Measurements from ENCODE around the gene FAM72C.
"Not testable (repeated sequence)": the region's sequence is repeated elsewhere in the genome, so short reads cannot be mapped to it uniquely, and the experiment has no call there.

FAM72C gene

GRCh38 chr1:144003306-144004029 lies 31.7 kb upstream of the FAM72C start:
- not testable (repeated sequence) for H3K4me1 ChIP-seq (ENCODE audit: control insufficient read depth in 5 of 5, insufficient read depth in 5 of 5, low read length in 5 of 5); H3K9ac ChIP-seq (ENCODE audit: low read length in 5 of 5); H3K36me3 ChIP-seq (ENCODE audit: control insufficient read depth in 5 of 5, insufficient read depth in 5 of 5, low read length in 5 of 5); H3K9me3 ChIP-seq (ENCODE audit: control insufficient read depth in 5 of 5, low read length in 5 of 5); H3K27ac ChIP-seq (ENCODE audit: low read depth, low read length); H3K27me3 ChIP-seq (ENCODE audit: control insufficient read depth in 5 of 5, insufficient read depth in 4 of 5, low read length in 5 of 5); H3K4me3 ChIP-seq (ENCODE audit: low read depth in 1 of 5, low read length in 5 of 5)

DNA sequence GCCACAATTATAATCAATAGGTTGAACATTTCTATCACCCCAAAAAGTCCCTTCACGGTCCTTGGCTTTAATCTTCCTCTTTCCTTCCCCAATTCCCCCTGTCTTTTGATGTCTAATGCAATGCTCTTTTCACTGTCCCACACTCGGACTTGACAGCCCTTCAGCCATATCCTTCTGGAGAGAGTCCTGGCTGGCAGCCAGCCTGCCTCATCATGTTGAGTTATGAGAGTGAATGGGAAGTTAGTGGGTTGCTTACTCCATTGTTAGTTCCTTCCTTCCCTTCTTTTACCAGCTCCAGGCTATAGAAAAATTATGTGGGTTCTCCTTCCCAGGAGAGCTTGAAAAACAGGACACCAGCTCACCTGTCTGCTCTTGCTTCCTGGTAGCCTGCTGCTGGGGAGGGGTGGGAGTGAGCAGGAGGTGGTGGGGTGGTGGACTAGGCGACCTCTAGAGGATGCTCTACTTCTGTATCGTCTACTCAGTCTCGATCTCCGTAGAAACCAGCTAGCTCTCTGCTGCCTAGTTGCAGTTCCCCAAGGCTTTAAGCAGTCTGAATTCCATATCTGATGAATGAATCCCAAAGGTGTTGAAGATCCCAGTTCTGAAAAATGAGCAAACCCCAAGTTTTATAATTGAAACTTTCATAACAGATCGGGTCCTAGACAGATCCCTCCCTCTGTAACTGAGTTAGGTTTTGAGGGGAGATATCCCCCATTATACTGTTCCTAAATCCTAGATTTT lies 30.5 kb upstream of the FAM72C start:
- H3K9me3 ChIP-seq (ENCODE audit: control insufficient read depth in 5 of 5, low read length in 5 of 5); H3K36me3 ChIP-seq (ENCODE audit: control insufficient read depth in 5 of 5, insufficient read depth in 5 of 5, low read length in 5 of 5); H3K27me3 ChIP-seq (ENCODE audit: control insufficient read depth in 5 of 5, insufficient read depth in 4 of 5, low read length in 5 of 5); H3K9ac ChIP-seq (ENCODE audit: low read length in 5 of 5); H3K4me3 ChIP-seq (ENCODE audit: low read depth in 1 of 5, low read length in 5 of 5); H3K4me1 ChIP-seq (ENCODE audit: control insufficient read depth in 5 of 5, insufficient read depth in 5 of 5, low read length in 5 of 5); H3K27ac ChIP-seq (ENCODE audit: low read depth, low read length): not testable (repeated sequence)

GRCh38 chr1:144001077-144001476 lies 29.3 kb upstream of the FAM72C start:
- not testable (repeated sequence) for H3K9ac ChIP-seq (ENCODE audit: low read length in 5 of 5)

DNA sequence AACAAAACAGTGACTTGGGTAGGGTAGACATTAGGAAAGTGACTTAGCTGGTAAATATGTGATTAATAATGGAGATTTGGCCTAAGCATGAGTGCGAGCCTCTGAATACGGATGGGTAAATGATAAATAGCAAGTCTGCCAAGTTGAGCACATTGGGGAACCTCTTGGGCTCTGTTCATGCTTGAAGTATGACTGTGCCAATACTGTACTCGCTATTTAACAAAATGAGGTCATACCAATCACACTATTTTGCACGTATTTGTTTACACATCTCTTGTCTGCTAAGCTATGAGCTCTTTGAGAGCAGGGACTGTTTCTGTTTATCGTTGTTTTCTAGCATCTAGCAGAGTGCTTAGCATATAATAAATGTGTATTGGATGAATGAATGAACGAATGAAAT lies 24.2 kb upstream of the FAM72C start:
- not testable (repeated sequence) for H3K27ac ChIP-seq (ENCODE audit: low read depth, low read length); H3K4me1 ChIP-seq (ENCODE audit: control insufficient read depth in 5 of 5, insufficient read depth in 5 of 5, low read length in 5 of 5); H3K36me3 ChIP-seq (ENCODE audit: control insufficient read depth in 5 of 5, insufficient read depth in 5 of 5, low read length in 5 of 5); H3K27me3 ChIP-seq (ENCODE audit: control insufficient read depth in 5 of 5, insufficient read depth in 4 of 5, low read length in 5 of 5); H3K4me3 ChIP-seq (ENCODE audit: low read depth in 1 of 5, low read length in 5 of 5); H3K9ac ChIP-seq (ENCODE audit: low read length in 5 of 5); H3K9me3 ChIP-seq (ENCODE audit: control insufficient read depth in 5 of 5, low read length in 5 of 5)

More at GRCh38 chr1:144001077-144001476, 29.3 kb upstream of the FAM72C start:
- not testable (repeated sequence) for H3K4me1 ChIP-seq (ENCODE audit: control insufficient read depth in 5 of 5, insufficient read depth in 5 of 5, low read length in 5 of 5); H3K27ac ChIP-seq (ENCODE audit: low read depth, low read length); H3K27me3 ChIP-seq (ENCODE audit: control insufficient read depth in 5 of 5, insufficient read depth in 4 of 5, low read length in 5 of 5); H3K9me3 ChIP-seq (ENCODE audit: control insufficient read depth in 5 of 5, low read length in 5 of 5); H3K4me3 ChIP-seq (ENCODE audit: low read depth in 1 of 5, low read length in 5 of 5); H3K36me3 ChIP-seq (ENCODE audit: control insufficient read depth in 5 of 5, insufficient read depth in 5 of 5, low read length in 5 of 5)

- H3K27ac ChIP-seq (ENCODE audit: low read depth, low read length); H3K36me3 ChIP-seq (ENCODE audit: control insufficient read depth in 5 of 5, insufficient read depth in 5 of 5, low read length in 5 of 5); H3K9me3 ChIP-seq (ENCODE audit: control insufficient read depth in 5 of 5, low read length in 5 of 5); H3K4me3 ChIP-seq (ENCODE audit: low read depth in 1 of 5, low read length in 5 of 5); H3K27me3 ChIP-seq (ENCODE audit: control insufficient read depth in 5 of 5, insufficient read depth in 4 of 5, low read length in 5 of 5); H3K4me1 ChIP-seq (ENCODE audit: control insufficient read depth in 5 of 5, insufficient read depth in 5 of 5, low read length in 5 of 5); H3K9ac ChIP-seq (ENCODE audit: low read length in 5 of 5): not testable (repeated sequence)
Measured at GRCh38 chr1:143993301-143993907, 21.6 kb upstream of the FAM72C start.

DNA sequence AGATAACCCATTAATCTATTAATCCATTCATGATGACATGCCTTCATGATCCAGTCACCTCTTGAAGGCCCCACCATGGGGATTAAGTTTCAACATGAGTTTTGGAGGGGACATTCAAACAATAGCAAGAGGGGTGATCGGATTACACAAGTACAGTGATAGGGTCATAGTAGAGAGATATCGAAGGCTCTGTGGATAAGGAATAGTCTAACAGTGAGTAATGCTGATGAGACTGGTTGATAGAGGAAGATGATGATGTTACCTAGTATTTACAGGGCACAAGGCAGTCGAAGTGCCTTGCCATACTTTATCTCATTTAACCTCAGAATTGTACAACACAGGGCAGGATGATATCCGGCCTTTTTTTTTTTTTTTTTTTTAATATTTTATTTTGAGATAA lies 18.9 kb upstream of the FAM72C start:
- not testable (repeated sequence) for H3K27me3 ChIP-seq (ENCODE audit: control insufficient read depth in 5 of 5, insufficient read depth in 4 of 5, low read length in 5 of 5); H3K4me1 ChIP-seq (ENCODE audit: control insufficient read depth in 5 of 5, insufficient read depth in 5 of 5, low read length in 5 of 5); H3K36me3 ChIP-seq (ENCODE audit: control insufficient read depth in 5 of 5, insufficient read depth in 5 of 5, low read length in 5 of 5); H3K4me3 ChIP-seq (ENCODE audit: low read depth in 1 of 5, low read length in 5 of 5); H3K9ac ChIP-seq (ENCODE audit: low read length in 5 of 5); H3K9me3 ChIP-seq (ENCODE audit: control insufficient read depth in 5 of 5, low read length in 5 of 5); H3K27ac ChIP-seq (ENCODE audit: low read depth, low read length)

- H3K9ac ChIP-seq (ENCODE audit: low read length in 5 of 5); H3K4me1 ChIP-seq (ENCODE audit: control insufficient read depth in 5 of 5, insufficient read depth in 5 of 5, low read length in 5 of 5); H3K36me3 ChIP-seq (ENCODE audit: control insufficient read depth in 5 of 5, insufficient read depth in 5 of 5, low read length in 5 of 5); H3K9me3 ChIP-seq (ENCODE audit: control insufficient read depth in 5 of 5, low read length in 5 of 5); H3K27me3 ChIP-seq (ENCODE audit: control insufficient read depth in 5 of 5, insufficient read depth in 4 of 5, low read length in 5 of 5); H3K27ac ChIP-seq (ENCODE audit: low read depth, low read length); H3K4me3 ChIP-seq (ENCODE audit: low read depth in 1 of 5, low read length in 5 of 5): not testable (repeated sequence)
Measured at GRCh38 chr1:143989719-143990118, 17.9 kb upstream of the FAM72C start.

DNA sequence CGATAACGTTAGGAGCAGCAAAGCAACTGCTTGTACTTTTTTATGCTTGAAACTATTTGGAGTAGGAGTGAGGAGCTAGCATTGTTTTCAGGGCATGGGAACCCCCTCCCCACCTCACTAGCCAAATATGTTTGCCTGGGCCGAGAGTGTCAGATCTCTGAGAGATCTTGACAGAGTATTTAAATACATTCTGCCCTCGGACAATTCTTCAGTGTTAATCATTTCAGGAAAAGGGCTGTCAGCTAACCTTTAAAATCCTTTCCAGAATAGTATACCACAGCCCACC lies 17.6 kb upstream of the FAM72C start:
- H3K4me1 ChIP-seq (ENCODE audit: control insufficient read depth in 5 of 5, insufficient read depth in 5 of 5, low read length in 5 of 5); H3K27ac ChIP-seq (ENCODE audit: low read depth, low read length); H3K9ac ChIP-seq (ENCODE audit: low read length in 5 of 5); H3K4me3 ChIP-seq (ENCODE audit: low read depth in 1 of 5, low read length in 5 of 5); H3K36me3 ChIP-seq (ENCODE audit: control insufficient read depth in 5 of 5, insufficient read depth in 5 of 5, low read length in 5 of 5); H3K27me3 ChIP-seq (ENCODE audit: control insufficient read depth in 5 of 5, insufficient read depth in 4 of 5, low read length in 5 of 5); H3K9me3 ChIP-seq (ENCODE audit: control insufficient read depth in 5 of 5, low read length in 5 of 5): not testable (repeated sequence)

GRCh38 chr1:143988602-143989426 lies 17.0 kb upstream of the FAM72C start:
- not testable (repeated sequence) for H3K27ac ChIP-seq (ENCODE audit: low read depth, low read length); H3K36me3 ChIP-seq (ENCODE audit: control insufficient read depth in 5 of 5, insufficient read depth in 5 of 5, low read length in 5 of 5); H3K4me1 ChIP-seq (ENCODE audit: control insufficient read depth in 5 of 5, insufficient read depth in 5 of 5, low read length in 5 of 5); H3K9ac ChIP-seq (ENCODE audit: low read length in 5 of 5); H3K4me3 ChIP-seq (ENCODE audit: low read depth in 1 of 5, low read length in 5 of 5); H3K27me3 ChIP-seq (ENCODE audit: control insufficient read depth in 5 of 5, insufficient read depth in 4 of 5, low read length in 5 of 5); H3K9me3 ChIP-seq (ENCODE audit: control insufficient read depth in 5 of 5, low read length in 5 of 5)

DNA sequence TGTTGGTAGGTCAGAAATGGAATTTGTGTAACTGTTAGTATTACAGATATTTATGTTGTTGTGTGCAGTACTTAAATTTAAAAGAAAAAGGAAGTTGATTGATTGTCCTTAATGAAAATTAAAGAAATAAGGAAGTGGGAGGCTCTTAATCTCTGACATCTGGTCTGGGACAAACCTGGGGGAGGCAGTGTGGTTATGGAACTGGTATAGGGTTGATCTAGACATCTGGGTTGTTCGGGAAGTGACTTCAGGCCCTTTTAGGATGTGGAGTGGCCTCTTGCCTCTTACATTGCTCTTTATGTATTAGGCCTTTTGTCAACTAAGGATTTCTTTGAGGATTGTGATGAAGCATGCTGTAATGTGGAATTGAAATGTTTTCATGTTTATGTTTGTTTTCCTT lies 16.1 kb upstream of the FAM72C start:
- H3K9me3 ChIP-seq (ENCODE audit: control insufficient read depth in 5 of 5, low read length in 5 of 5); H3K4me1 ChIP-seq (ENCODE audit: control insufficient read depth in 5 of 5, insufficient read depth in 5 of 5, low read length in 5 of 5); H3K27me3 ChIP-seq (ENCODE audit: control insufficient read depth in 5 of 5, insufficient read depth in 4 of 5, low read length in 5 of 5); H3K9ac ChIP-seq (ENCODE audit: low read length in 5 of 5); H3K36me3 ChIP-seq (ENCODE audit: control insufficient read depth in 5 of 5, insufficient read depth in 5 of 5, low read length in 5 of 5); H3K4me3 ChIP-seq (ENCODE audit: low read depth in 1 of 5, low read length in 5 of 5); H3K27ac ChIP-seq (ENCODE audit: low read depth, low read length): not testable (repeated sequence)
